HG03025 (cell line): ENCODE measurements around the gene DDX54.
"Not testable (repeated sequence)": the region's sequence is repeated elsewhere in the genome, so short reads cannot be mapped to it uniquely, and the experiment has no call there.

Experiments
- ATAC-seq: cut with Tn5 transposase; IDR thresholded peaks from one replicate; pipeline ENCODE4 v1.9.1; 2021; ENCODE audit warnings: mild to moderate bottlenecking, moderate library complexity; ENCODE audit not compliant: unreplicated experiment, low FRiP score

The DDX54 gene

GRCh38 chr12:113128802-113129663 is 56.2 kb downstream of the DDX54 start:
- ATAC-seq = no peak

GRCh38 chr12:113127791-113128199 is 57.5 kb downstream of the DDX54 start:
- no peak for ATAC-seq

GRCh38 chr12:113120670-113121370 is 64.5 kb downstream of the DDX54 start:
- ATAC-seq = no peak

GRCh38 chr12:113119980-113120669 is 65.2 kb downstream of the DDX54 start:
- ATAC-seq = no peak

- no peak for ATAC-seq
Measured at GRCh38 chr12:113118142-113118541, 67.1 kb downstream of the DDX54 start.

- not testable (repeated sequence) for ATAC-seq
Measured at GRCh38 chr12:113117684-113118083, 67.6 kb downstream of the DDX54 start.

GRCh38 chr12:113116875-113117274 is 68.4 kb downstream of the DDX54 start:
- ATAC-seq = no peak

GRCh38 chr12:113115455-113116126 is 69.7 kb downstream of the DDX54 start:
- ATAC-seq = no peak

GRCh38 chr12:113114447-113115178 is 70.7 kb downstream of the DDX54 start:
- ATAC-seq = no peak

GRCh38 chr12:113113397-113113796 is 71.9 kb downstream of the DDX54 start:
- ATAC-seq = no peak

- ATAC-seq = no peak
Measured at GRCh38 chr12:113112043-113112899, 73.0 kb downstream of the DDX54 start.

GRCh38 chr12:113111247-113111646 is 74.0 kb downstream of the DDX54 start:
- no peak for ATAC-seq

- ATAC-seq = no peak
Measured at GRCh38 chr12:113109872-113110599, 75.2 kb downstream of the DDX54 start.

GRCh38 chr12:113109360-113109759 is 75.9 kb downstream of the DDX54 start:
- ATAC-seq = no peak

GRCh38 chr12:113108308-113108707 is 77.0 kb downstream of the DDX54 start:
- ATAC-seq = no peak
